HG03354 (cell line): Measurements from ENCODE around the gene IER2.

ENCODE experiments used
- ATAC-seq: cut with Tn5 transposase; IDR thresholded peaks from one replicate; pipeline ENCODE4 v1.9.1; 2021; ENCODE audit warnings: mild to moderate bottlenecking; ENCODE audit not compliant: unreplicated experiment, poor library complexity, severe bottlenecking

The IER2 gene

DNA sequence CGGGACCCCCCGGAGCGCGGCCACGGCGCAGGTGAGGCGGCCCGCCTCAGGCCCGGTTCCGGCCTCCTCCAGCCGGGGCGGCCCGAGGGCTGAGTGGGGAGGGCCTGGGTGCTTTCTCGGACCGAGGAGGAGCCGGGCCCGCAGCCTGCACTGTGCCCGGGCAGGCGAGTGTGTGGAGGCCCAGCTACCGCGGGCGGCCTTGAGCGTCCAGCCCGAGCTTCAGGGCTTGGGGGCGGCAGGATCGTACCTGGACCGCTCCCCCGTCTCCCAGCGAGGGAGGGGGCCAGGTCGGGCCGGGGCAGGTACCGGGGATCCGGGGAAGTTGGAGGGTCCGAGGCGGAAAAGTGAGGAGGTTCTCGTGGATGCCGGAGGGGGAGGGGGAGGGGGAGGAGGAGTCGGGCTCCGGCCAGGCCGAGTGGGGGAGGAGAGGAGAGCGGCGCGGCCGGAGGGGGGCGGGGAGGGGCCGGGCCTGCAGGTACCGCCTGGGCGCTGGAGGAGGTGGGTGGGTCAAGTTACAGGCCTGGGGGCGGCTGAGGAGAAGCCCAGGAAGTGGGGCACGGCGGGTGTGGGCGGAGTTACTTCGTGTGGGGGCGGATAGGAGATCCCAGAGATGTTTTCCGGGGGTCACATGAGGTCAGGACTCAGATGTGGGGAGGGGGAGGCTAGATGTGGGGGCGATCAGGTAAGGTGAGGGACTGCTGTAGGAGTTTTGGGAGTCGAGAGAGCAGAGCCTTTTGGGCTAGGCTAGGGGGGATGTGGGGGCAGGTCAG, 31.6 kb upstream of the IER2 start:
- peak; percentile 5 for ATAC-seq

DNA sequence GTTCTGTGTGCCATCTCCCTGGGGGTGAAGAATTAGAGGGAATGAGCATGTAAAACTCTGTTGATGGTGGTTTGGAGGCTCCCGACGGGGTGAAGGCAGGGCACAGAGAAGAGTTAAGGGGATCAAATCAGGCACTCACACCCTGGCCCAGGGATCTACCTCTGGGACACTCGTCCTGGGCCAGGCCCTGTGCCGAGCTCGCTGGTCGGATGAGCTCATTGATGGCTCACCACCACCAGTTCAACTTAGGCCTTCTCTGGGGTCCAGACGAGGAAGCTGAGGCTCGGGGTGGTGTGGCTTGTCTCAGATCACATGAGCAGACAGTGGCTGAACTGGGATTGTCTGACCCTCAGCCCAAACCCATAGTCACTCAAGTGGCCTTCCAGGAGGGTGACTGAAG, 30.6 kb upstream of the IER2 start:
- ATAC-seq = no peak

DNA sequence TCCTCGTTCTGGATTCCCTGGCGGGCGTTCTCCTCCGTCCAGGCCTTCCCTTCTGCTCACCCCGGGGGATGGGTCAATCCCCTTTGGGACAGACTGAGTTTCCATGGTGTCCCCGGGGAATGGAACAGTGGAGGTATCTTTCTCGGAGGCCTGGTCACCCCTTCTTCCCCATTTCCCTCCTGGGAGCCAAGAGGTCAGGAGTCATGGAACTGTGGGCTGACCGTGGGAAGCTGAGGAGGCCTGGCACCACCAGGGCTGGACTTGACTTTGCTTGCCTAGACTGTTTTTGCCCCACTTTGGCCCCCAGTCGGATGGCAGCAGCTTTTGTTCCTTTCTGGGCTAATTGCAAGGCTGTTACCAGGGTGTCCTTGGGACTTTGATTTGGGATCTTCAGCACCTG, 30.2 kb upstream of the IER2 start:
- no peak for ATAC-seq

DNA sequence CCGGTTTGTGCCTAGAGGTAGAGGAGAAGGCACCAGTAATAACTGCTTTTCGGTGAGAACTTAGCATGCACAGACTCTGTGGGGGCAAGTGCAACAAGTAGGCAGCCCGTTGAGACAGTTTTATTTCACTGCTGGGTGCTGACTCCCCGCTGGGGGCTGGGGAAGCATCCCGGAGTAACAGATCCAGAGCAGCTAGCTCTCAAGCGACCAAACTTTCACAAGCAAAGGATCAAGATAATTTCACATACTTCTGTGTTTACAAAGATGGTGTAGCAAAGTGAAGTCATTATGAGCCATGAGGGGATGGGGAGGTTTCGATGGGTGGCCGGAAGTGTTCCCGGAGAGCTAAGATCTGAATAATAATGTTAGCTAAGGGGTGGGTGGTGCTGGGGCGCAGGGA, 29.4 kb upstream of the IER2 start:
- ATAC-seq = no peak

DNA sequence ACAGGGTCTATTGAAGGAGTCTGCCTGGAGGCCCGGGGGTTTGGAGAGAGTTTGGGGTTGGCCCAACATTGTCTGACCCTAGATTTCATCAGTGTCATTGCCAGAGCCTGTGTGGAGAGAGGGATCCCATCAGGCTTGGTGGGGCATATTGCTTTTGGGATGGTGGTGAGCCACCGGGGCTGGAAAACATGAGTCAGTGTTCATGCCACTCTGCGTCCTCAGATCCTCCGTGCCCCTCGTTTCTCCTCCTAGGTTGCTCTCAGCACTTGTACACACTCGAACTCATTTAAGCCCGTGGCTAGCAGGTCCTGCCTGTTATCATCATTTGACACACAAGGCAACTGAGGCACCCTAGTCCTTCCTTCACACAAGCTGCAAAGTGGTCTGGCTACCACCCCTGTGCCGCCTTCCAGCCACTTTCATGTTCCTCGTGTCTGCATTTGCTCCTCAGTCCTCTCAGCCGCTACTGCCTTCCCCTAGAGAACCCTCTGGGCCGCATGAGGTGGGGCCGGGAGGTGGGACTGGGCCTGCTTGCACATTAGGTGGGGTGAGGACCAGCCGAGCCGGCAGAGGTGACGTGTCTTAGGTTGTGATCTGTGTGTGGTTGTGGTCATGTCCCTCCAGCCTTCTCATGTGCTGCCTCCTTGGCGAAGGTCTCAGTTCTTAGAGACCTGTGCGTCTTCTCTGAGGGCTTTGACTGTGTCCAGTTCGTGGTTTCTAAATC, 28.5 kb upstream of the IER2 start:
- no peak for ATAC-seq

DNA sequence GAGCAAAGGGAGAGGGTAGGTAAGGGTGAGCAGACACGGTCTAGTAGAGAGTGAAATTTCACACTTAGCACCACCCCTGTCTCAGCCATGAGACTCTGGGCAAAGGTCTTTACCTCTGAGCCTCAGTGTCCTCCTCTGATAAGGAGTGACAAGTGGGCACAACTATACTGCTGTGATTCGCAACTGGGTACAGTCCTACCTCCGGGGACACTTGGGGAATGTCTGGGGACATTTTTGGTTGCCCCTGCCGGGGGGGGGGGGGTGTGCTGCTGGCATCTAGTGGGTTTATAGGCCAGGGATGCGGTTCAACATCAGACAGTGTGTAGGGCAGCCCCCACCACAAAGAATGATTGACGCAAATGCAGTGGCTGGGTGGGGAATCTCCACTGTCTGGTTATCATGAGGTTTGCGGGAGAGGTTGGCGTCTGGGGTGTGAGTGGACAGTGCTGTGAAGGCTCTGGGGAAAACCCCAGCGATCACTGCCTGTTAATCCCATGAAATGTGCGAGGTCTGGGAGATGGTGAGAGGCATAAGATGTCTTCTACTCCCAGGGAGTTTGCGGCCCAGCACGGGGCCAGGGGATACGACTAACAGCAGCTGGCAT, 27.8 kb upstream of the IER2 start:
- no peak for ATAC-seq

DNA sequence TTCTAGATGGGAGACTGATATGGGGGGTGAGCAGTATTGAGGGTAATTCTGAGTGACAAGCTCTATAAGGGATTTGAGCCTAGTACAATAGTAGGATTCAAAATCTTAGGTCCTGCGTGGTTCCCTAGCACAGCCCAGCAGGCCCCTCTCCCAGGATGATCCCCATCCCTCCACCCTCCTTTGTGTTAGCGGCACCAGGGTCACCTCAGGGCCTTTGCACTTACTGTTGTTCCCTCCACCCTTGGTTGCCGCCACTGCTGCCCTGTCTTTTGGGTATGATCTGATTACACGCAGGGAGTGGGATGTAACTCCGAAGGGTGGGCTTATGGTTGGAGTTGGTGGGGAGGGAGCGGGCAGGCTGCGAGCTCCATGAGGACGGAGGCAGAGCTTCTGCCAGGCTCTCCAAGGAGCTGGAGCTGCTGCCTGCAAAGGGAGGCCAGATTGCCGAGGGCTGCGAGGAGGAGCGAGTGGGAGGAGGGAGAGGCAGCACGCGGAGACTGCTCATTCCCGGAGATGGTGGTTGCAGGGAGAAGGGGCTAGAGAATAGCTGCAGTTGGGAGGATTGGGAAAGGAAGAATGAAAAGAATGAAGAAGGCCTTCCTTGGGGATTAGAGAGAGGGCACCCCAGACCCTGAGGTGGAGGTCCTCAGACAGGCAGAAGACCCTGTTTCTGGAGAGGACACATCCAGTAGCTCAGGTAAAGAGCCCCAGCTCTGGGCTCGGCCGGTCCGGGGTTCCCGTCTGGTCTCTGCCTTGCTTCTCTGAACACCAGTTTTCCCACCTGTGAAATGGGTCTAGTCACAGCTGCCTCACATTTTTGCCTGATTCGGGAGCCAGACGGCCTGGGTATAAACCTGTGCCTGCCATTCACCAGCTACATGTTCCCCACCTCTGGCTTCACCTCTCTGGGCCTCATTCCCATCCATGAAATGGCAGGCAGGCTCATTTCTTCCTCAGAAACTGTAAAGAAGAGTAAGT, 26.9 kb upstream of the IER2 start:
- ATAC-seq = no peak

DNA sequence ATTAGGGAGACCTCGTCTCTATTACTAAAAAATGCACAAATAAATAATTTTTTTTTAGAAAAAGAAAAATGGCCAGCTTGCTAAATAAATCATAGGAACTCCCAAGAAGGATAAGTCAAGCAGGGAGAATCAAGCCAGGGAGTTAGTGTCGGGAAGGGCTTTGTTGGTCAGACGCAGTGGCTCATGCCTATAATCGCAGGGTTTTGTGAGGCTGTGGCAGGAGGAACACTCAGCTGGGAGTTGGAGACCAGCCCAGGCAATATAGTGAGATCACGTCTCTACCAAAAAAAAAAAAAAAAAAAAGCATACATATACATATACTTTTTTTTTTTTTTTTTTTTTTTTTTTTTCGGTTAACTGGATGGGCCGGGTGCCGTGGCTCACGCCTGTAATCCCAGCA, 23.2 kb upstream of the IER2 start:
- ATAC-seq = no peak

DNA sequence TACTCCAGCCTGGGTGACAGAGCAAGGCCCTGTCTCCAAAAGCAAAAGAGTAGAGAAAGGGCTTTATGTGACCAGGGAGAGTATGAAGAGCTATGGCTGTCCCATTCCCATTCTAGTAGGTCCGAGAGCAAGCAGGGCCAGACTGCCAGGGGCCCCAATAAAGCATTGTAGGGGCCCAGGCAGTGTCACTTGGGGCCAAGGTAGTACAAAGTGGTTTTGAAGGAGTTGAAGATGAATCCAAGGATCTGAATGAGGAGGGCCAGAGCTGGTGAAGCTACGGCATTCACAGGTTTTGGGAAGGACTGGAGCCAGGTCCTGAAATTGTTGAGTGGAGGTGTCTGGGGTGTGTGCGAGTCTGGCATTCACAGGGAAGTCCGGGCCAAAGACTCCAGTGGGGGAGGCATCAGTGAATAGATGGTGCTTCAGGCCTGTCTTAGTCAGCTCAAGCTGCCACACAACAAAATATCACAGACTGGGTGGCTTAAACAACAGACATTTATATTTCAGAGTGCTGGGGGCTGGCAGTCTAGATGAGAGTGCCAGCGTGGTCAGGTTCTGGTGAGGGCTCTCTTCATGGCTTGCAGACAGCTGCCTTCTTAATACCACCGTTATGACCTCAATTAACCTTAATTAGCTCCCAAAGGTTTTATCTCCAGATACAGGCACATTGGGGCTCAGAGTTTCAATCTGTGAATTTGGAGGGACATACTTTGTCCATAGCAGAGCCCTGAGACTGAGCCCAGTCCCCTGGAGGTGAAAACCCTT, 22.2 kb upstream of the IER2 start:
- ATAC-seq = no peak

DNA sequence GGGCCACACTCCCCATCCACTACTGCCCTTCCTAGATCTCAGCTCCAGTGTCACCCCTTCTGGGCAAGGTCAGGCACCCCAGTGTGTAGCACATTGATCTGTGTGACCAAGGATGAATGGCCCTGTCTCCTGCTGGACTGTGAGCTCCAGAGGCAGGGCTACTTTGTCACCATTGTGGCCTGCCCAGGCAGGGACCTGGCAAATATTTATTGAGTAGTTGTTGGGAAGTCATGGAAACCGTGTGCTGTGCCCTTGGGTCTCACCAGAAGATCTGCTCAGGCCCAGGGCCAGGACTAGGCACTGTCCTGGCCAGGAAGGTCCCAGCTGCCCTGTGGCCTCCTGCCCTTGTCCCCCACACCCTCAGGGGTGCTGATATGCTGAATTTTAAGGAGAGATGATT, 21.6 kb upstream of the IER2 start:
- ATAC-seq = no peak

DNA sequence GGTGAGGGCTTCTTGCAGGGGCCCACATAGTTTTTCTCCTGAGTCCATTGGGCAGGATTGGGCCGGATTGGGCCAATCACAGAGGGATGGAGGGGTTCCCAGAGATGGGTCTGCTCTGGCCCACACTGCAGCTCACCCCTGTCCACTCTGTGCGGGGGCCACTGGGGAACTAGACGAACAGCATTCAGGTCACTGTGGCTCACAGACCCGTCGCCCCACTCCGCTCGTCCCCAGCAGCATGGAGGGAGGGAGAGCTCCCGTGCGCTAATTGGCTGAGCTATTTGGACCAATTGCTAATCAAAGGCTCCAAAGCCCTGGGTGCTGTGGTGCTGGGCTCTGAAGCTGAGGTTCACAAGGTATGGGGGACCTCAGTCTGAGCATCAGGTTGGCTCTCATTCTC, 20.8 kb upstream of the IER2 start:
- no peak for ATAC-seq

DNA sequence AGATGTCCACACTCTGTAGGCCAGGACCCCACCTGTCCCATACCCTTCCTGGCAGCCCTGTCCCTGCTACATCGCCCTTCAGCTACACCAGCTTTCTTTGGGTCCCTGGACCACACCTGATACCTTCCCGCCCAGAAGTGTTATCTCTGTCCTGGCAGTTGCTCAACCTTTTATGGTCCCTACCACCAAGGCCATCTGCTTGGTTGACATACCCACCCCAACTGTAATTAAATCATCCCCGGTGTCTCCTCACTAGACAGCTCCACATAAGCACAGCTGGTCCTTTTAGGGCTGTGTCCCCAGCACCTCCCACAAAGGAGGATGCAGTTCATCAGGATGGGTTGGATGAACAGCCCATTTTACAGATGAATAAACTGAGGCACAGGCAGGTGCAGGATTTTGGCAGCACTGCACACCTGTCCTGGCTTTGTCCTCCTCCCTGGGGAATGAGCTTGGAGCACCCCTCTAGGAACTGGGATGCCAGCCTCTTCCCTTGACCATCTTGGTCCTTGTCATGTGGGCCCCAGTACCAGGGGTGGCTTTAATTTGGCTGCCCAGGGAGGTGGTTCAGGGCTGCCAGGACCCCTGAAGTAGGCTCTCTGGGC, 19.2 kb upstream of the IER2 start:
- no peak for ATAC-seq

DNA sequence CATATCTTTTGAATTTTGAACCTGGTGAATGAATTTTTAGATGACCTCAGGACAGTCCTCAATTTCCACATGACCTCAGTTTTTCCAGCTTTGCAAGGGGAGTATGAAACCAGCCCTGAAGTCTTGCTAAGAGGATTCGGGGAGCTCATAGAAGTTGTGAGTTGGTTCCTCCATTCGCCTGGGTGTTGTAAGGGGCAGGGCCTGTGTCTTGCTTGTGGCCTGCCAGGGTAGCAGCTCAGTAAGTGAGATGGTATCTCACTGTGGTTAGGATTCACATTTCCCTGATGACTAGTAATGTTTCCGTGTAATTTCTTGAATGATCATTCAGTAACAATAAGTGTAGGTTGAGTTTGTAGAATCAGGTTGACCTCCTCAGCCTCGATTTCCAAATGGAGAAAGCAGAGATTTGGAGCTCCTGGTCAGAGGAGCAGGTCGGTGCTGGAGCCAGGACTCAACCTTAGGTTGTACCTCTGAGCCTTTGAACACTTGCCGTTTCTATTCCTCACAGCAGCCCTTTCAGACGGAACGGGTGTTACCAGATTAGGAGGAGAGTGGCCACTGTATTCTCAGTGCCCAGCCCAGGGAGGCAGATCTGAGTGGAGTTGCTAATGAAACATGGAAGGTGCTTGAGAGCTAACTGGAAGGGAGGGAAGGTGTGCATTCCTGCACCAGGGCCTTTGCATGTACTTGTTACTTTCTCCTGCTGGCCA, 17.6 kb upstream of the IER2 start:
- ATAC-seq = no peak

DNA sequence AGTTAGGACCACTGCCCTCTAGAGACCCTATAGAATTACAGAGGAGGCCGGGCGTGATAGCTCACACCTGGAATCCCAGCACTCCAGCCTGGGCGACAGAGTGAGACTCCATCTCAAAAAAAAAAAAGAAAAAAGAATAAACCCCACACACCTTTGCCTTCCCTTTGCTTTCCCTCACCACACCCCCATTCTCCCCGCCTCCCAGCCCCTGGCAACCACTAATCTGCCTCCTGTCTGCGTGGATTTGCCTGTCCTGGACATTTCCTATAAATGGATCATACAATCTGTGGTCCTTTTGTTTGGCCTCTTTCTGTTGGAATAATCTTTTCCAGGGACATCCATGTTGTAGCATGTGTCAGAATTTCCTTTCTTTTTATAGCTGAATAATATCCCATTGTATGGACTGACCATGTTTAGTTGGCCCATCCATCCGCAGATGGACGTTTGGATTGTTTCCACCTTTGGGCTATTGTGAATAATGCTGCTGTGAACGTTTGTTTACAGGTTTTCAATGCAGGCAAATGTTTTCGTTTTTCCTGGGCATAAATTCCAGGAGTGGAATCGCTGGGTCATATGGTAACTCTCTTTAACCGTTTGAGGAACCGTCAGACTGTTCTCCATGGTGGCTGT, 16.9 kb upstream of the IER2 start:
- ATAC-seq = no peak

DNA sequence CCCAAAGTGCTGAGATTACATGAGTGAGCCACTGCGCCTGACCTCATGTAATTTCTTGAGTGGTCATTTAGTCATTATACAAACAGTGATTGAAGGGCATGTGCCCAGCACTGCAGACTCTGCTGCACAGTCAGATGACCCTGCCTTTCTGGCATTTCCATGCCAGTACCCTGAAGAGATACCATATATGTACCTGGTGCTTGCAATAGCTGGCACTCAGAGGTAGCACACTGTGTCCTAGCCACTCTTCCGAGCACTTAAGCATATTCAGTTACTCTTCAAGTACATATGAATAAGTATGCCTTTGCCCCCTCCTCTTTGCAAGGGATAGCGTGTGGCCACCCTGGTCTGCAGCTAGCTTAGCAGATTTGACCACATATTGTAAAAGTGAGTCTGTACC, 15.6 kb upstream of the IER2 start:
- no peak for ATAC-seq

DNA sequence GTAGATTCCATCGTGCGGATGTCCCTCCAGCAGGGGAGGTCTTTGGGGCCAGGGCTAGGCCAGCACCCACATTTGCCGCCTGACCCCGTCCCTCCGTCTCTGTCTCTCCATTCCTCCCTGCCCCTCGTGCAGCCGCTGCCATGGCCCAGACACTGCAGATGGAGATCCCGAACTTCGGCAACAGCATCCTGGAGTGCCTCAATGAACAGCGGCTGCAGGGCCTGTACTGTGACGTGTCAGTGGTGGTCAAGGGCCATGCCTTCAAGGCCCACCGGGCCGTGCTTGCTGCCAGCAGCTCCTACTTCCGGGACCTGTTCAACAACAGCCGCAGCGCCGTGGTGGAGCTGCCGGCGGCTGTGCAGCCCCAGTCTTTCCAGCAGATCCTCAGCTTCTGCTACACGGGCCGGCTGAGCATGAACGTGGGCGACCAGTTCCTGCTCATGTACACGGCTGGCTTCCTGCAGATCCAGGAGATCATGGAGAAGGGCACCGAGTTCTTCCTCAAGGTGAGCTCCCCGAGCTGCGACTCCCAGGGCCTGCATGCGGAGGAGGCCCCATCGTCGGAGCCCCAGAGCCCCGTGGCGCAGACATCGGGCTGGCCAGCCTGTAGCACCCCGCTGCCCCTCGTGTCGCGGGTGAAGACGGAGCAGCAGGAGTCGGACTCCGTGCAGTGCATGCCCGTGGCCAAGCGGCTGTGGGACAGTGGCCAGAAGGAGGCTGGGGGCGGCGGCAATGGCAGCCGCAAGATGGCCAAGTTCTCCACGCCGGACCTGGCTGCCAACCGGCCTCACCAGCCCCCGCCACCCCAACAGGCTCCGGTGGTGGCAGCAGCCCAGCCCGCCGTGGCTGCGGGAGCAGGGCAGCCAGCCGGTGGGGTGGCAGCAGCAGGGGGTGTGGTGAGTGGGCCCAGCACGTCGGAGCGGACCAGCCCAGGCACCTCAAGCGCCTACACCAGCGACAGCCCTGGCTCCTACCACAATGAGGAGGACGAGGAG, 14.8 kb upstream of the IER2 start:
- no peak for ATAC-seq

DNA sequence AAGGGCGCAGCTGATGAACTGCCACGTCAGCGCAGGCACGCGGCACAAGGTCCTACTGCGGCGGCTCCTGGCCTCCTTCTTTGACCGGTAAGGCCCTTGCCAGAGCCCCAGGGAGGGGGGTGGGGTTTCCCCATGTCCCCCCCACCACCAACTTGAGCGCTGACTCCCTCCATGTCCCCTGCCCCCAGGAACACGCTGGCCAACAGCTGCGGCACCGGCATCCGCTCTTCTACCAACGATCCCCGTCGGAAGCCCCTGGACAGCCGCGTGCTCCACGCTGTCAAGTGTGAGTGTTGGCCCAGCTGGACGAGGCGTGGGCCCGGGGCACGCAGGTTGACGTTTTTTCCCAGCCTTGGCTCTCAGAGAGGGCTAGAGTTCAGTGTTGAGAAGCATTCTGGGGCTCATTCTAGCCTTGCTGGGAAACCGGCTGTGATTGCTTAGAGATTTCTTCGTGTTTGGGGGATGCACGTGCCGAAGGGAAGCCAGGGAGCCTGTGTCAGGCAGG, 12.9 kb upstream of the IER2 start:
- ATAC-seq = no peak
